Peyer's patch (tissue), 4 donors: Measurements from ENCODE around the gene SPEF1. TPM values are rescaled to one million over a fixed set of nuclear protein-coding genes. Genes with fewer than 3 reads are reported as not detected.

ENCODE experiments used
- DNase-seq, 3 donors: peaks; one replicate each; pipeline ENCODE4 v3.0.0-alpha.2; 2017 to 2019
- H3K27ac ChIP-seq, 4 donors: fragments of 200-600 bp; sonication (generic); one replicate each; pipeline ENCODE4 v1.5.1; 2016 to 2019
- H3K27me3 ChIP-seq, 2 donors: fragments of 200-600 bp; sonication (generic); one replicate each; pipeline ENCODE4 v1.5.1; 2019
- H3K36me3 ChIP-seq, 3 donors: fragments of 200-600 bp; sonication (generic); one replicate each; pipeline ENCODE4 v1.5.1; 2016 to 2019
- H3K4me1 ChIP-seq, 4 donors: fragments of 200-600 bp; sonication (generic); one replicate each; pipeline ENCODE4 v1.5.1; 2016 to 2019
- H3K4me3 ChIP-seq, 4 donors: fragments of 200-600 bp; sonication (generic); 1 replicate in 3 of 4; 2 replicates in 1 of 4; pipeline ENCODE4 v1.5.1; 2016 to 2019; ENCODE audit warnings: mild to moderate bottlenecking in 1 of 4
- H3K9me3 ChIP-seq, 4 donors: fragments of 200-600 bp; sonication (generic); one replicate each; pipeline ENCODE4 v1.5.1; 2016 to 2019; ENCODE audit warnings: mild to moderate bottlenecking in 1 of 4
- POLR2A ChIP-seq, 2 donors: fragments of 450-650 bp; IDR thresholded peaks; one replicate each; pipeline ENCODE4 v1.5.1; 2017; ENCODE audit warnings: antibody characterized with exemption in 2 of 2, mild to moderate bottlenecking in 2 of 2, moderate library complexity in 2 of 2
- total RNA-seq, 4 donors: library from RNA; depleted of rRNA; stranded (reverse); fragments of >200 nt; gene quantifications; one replicate each; pipeline ENCODE4 v1.1.0, GENCODE V29; 2016
- TF ChIP-seq, protein P1 (sequence below), 6 experiments: fragments of 450-650 bp in 4 of 6; fragments of 200-600 bp in 2 of 6; sonication (generic) in 1 of 6; IDR thresholded peaks; one replicate each; pipeline ENCODE4 v1.5.1; 2017 to 2019; ENCODE audit warnings: antibody characterized with exemption in 6 of 6, mild to moderate bottlenecking in 3 of 6, moderate library complexity in 1 of 6

Gene SPEF1
- total RNA-seq, 4 donors from 2014 or later = not detected

DNA sequence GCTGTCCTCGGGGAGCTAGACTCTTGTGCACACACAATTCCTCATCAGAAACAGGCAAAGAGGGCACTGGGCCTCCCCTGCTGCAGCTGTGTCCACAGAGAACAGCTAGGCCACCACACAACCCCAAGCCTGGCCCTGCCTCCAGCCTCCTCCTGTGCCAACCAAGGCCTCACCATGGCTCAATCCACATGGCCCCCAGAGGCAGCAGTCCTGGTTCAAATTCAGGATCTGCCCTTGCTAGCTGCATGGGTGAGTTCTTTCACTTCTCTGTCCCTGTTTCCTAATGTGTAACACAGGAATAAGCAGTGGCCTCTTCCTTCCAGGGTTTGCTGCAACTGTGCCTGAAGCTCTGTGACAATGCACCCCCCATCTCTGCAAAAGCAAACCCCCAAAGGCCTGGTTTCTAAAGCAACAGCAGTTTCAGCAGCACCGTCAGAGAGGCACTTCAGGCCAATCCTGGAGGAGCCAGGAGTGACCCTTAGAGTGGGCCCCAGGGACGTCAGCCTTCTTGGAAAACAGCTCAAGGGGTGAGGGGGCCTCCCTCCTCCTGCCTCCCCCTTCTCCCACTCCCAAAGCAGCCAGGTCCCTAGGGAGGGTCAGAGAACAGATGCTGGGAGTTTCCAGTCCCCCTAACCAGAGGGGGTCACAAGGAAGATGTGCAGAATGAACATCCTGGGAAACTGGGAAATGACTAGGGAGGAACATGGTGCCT lies 15.9 kb downstream of the SPEF1 start:
- Histone ChIP-seq H3K27ac (peak overlapping the region in 2 of 4 donors; percentile 17 to 51), H3K4me1 (peaks cover 0 to 33% (median 9%) of the 10 kb centered on the region in 4 donors)
- DNase-seq = no peak

DNA sequence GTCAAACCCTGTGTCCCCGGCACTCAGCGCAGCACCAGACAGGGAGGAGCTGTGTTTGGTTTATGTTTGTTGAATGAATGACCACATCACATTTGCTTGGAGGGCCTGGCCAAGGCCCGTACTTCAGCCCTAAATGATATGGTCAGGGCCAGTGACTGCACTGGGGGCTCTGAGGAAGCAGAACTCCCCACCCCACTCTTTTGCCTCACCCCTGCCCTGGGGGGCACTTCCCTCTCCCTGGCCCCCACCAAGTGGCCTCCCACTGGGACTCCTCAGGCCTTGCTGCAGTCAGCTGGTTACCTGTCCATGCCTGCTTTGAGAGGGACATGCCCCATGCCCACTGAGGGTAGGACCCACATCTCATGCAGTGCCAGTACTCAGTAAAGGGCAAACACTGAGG lies 16.6 kb downstream of the SPEF1 start:
- Histone ChIP-seq H3K9me3 (no peaks in the 10 kb centered on the region), H3K27me3 (no peaks in the 10 kb centered on the region), H3K4me3 (no peak overlapping the region), H3K4me1 (peaks cover 0 to 33% (median 9%) of the 10 kb centered on the region in 4 donors), H3K36me3 (no peaks in the 10 kb centered on the region), H3K27ac (peak overlapping the region in 2 of 4 donors; percentile 17 to 51)
- no peak for TF ChIP-seq POLR2A (IDR thresholded peaks at IDR 0.05)
- TF ChIP-seq, protein P1, sequence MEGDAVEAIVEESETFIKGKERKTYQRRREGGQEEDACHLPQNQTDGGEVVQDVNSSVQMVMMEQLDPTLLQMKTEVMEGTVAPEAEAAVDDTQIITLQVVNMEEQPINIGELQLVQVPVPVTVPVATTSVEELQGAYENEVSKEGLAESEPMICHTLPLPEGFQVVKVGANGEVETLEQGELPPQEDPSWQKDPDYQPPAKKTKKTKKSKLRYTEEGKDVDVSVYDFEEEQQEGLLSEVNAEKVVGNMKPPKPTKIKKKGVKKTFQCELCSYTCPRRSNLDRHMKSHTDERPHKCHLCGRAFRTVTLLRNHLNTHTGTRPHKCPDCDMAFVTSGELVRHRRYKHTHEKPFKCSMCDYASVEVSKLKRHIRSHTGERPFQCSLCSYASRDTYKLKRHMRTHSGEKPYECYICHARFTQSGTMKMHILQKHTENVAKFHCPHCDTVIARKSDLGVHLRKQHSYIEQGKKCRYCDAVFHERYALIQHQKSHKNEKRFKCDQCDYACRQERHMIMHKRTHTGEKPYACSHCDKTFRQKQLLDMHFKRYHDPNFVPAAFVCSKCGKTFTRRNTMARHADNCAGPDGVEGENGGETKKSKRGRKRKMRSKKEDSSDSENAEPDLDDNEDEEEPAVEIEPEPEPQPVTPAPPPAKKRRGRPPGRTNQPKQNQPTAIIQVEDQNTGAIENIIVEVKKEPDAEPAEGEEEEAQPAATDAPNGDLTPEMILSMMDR (IDR thresholded peaks at IDR 0.05) = no peak
- no peak for DNase-seq

More for the DNA sequence above, 15.9 kb downstream of the SPEF1 start:
- Histone ChIP-seq H3K9me3 (no peaks in the 10 kb centered on the region), H3K27me3 (no peaks in the 10 kb centered on the region), H3K4me3 (no peak overlapping the region), H3K36me3 (no peaks in the 10 kb centered on the region)
- TF ChIP-seq POLR2A (IDR thresholded peaks at IDR 0.05) = no peak
- TF ChIP-seq, protein P1 (IDR thresholded peaks at IDR 0.05) = no peak

DNA sequence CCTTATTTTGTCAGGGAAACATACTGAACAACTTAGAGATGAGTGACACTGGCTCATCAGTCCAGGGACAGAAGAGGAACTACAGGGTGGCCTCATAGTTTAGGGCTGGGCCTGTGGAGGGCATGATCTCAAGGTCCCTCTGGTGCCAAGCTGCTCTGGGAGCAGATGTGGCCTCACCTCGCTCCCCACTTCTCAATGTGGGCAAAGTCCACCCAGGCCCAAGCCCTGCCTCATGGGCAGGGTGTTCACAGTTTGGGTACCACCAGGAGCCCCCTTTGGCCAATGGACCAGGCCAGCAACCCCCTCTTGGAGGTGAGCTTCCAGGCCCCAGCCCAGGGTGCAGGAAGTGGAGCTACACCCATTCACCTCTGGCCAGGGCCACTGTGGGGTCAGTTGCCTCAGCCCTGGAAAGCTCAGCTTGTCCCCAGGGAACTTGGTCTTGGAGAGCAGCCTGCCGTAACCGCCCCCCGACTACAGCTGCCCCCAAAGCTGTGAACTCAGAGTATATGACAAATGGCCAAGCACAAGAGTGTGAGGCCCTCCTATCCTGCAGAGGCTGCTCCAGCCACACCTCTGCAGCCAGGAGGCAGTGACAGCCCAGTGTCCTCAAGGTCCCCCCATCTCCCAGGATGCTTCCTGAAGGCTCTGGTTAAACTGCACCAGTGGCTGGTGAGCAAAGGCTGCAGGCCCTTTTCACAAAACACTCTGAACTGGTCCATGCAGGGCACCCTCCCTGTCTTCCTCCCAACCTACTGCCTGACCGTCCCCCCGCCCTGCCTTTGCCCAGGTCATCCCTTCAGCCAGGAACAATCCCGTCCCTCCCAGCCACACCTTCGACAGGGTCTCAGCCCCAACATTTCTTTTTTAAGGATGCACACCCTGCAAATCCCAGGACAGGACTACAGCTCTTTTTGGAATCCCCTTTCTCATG lies 17.3 kb downstream of the SPEF1 start:
- TF ChIP-seq, protein P1 (IDR thresholded peaks at IDR 0.05) = no peak
- no peak for TF ChIP-seq POLR2A (IDR thresholded peaks at IDR 0.05)
- Histone ChIP-seq H3K27ac (peak overlapping the region in 1 of 4 donors; percentile 51), H3K4me3 (no peak overlapping the region), H3K27me3 (no peaks in the 10 kb centered on the region), H3K36me3 (no peaks in the 10 kb centered on the region), H3K9me3 (no peaks in the 10 kb centered on the region), H3K4me1 (peaks cover 0 to 30% (median 9%) of the 10 kb centered on the region in 4 donors)
- no peak for DNase-seq

DNA sequence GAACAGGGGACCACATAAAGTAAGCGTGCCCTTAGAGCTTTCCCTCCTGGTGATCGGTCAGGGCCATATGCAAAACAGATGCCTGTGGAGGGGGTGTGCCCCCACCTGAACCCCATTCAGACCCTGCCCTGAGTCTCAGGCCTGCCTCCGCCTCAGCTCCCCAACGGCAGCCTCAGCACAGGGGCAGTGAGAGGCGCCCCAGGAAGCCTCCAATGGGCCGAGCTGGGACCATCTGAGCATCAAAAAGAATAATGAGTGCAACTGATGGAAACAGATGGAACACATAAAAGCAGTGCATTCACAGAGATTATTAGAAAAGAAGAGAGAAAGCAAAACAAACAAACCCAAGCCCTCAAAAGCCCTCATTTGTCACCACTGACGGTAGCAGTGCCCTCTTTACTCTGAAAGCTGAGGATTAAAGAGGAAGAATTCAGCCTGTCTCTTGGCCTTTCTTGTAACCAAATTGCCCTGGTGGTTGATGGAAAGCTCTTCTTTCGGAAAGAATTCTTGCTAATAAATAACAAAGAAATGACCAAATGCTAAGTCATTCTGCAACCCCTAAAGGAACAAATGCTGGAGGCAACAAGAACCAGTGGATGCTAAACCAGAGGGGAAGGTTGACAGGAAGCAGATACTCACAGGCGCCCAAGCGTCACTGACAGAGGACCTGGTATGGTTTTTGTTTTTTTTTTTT lies 20.4 kb downstream of the SPEF1 start:
- no peak overlapping the region for H3K4me3 ChIP-seq
- no peak overlapping the region for H3K27ac ChIP-seq

DNA sequence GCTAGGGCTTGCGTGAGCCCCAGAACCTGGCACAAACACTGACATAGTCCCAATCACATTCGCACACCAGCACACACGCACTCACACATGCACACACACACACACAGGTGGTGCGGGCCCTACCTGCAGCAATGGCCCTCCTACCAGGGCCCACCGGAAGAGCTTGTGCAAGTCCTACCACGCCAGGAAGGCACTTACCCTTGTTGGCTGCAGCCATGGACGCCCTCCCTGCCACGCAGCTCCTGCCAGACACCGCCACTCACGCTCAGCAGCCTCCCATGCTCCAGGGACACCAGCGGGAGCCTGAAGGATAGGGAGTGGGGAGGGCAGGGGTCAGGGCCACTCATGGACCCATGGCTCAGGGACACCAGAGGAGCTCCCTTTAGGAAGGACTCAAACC lies 21.4 kb downstream of the SPEF1 start:
- TF ChIP-seq, protein P1 (IDR thresholded peaks at IDR 0.05) = no peak
- TF ChIP-seq POLR2A (IDR thresholded peaks at IDR 0.05) = no peak
- Histone ChIP-seq H3K4me3 (no peak overlapping the region), H3K36me3 (peaks cover 0 to 5% (median 0%) of the 10 kb centered on the region in 3 donors)

More for the DNA sequence above, 20.4 kb downstream of the SPEF1 start:
- no peak for TF ChIP-seq POLR2A (IDR thresholded peaks at IDR 0.05)
- TF ChIP-seq, protein P1 (IDR thresholded peaks at IDR 0.05) = no peak
- peaks cover 0 to 11% (median 0%) of the 10 kb centered on the region in 4 donors for H3K4me1 ChIP-seq
- H3K9me3 ChIP-seq = no peaks in the 10 kb centered on the region
- no peak for DNase-seq
- no peaks in the 10 kb centered on the region for H3K27me3 ChIP-seq
- peaks cover 0 to 5% (median 0%) of the 10 kb centered on the region in 3 donors for H3K36me3 ChIP-seq

More for the DNA sequence above, 21.4 kb downstream of the SPEF1 start:
- Histone ChIP-seq H3K9me3 (no peaks in the 10 kb centered on the region), H3K27ac (no peak overlapping the region), H3K27me3 (no peaks in the 10 kb centered on the region), H3K4me1 (peaks cover 0 to 8% (median 0%) of the 10 kb centered on the region in 4 donors)
- DNase-seq = no peak
